SU-DHL-6 (cell line): ENCODE results near the gene CFAP74.

Source experiments
- EZH2phosphoT487 ChIP-seq: fragments of 200-600 bp; sonication (generic), shearing (Covaris generic); conservative IDR thresholded peaks from 2 replicates; pipeline ENCODE4 v1.6.1; 2018; ENCODE audit warnings: mild to moderate bottlenecking, antibody characterized with exemption, low read length, moderate library complexity, mixed read lengths
- TF ChIP-seq, protein P1 (sequence below): fragments of 200-600 bp; sonication (generic); IDR thresholded peaks from one replicate; pipeline ENCODE4 v1.5.1; 2017; ENCODE audit warnings: antibody characterized with exemption, mild to moderate bottlenecking, low read length, moderate library complexity; ENCODE audit not compliant: insufficient read depth, poor library complexity, severe bottlenecking

- TF ChIP-seq, protein P1, sequence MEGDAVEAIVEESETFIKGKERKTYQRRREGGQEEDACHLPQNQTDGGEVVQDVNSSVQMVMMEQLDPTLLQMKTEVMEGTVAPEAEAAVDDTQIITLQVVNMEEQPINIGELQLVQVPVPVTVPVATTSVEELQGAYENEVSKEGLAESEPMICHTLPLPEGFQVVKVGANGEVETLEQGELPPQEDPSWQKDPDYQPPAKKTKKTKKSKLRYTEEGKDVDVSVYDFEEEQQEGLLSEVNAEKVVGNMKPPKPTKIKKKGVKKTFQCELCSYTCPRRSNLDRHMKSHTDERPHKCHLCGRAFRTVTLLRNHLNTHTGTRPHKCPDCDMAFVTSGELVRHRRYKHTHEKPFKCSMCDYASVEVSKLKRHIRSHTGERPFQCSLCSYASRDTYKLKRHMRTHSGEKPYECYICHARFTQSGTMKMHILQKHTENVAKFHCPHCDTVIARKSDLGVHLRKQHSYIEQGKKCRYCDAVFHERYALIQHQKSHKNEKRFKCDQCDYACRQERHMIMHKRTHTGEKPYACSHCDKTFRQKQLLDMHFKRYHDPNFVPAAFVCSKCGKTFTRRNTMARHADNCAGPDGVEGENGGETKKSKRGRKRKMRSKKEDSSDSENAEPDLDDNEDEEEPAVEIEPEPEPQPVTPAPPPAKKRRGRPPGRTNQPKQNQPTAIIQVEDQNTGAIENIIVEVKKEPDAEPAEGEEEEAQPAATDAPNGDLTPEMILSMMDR = no peak
- no peak for TF ChIP-seq EZH2phosphoT487
Measured at GRCh38 chr1:2039251-2039650, 35.7 kb upstream of the CFAP74 start.
